DOHH2 (cell line): ENCODE results near the gene PPARA.
A peak's percentile ranks its signal among the peaks of the same experiment; 100 is the strongest.

Source experiments
- H3F3A ChIP-seq: fragments of 200-600 bp; sonication (generic), shearing (Covaris generic); 2 replicates; pipeline ENCODE4 v1.6.0; 2016; ENCODE audit warnings: antibody characterized with exemption, mild to moderate bottlenecking; ENCODE audit not compliant: control insufficient read depth, insufficient read depth
- H3K27ac ChIP-seq: fragments of 200-600 bp; sonication (generic); 2 replicates; pipeline ENCODE4 v1.5.1; 2014; ENCODE audit warnings: low read depth, mild to moderate bottlenecking, low read length, moderate library complexity
- H3K27me3 ChIP-seq: fragments of 200-600 bp; sonication (generic); 2 replicates; pipeline ENCODE4 v1.6.1; 2014; ENCODE audit warnings: mild to moderate bottlenecking, low read length, mixed read lengths; ENCODE audit not compliant: control insufficient read depth
- H3K36me3 ChIP-seq: fragments of 200-600 bp; sonication (generic); 2 replicates; pipeline ENCODE4 v1.6.1; 2014; ENCODE audit warnings: mild to moderate bottlenecking, low read length, moderate library complexity, mixed read lengths; ENCODE audit not compliant: control insufficient read depth
- H3K4me1 ChIP-seq: fragments of 200-600 bp; sonication (generic); 2 replicates; pipeline ENCODE4 v1.6.1; 2014; ENCODE audit warnings: mild to moderate bottlenecking, low read length, mixed read lengths; ENCODE audit not compliant: control insufficient read depth
- H3K4me2 ChIP-seq: fragments of 200-600 bp; sonication (generic); 2 replicates; pipeline ENCODE4 v1.6.0; 2014; ENCODE audit warnings: mild to moderate bottlenecking, low read length, moderate library complexity
- H3K4me3 ChIP-seq: fragments of 200-600 bp; sonication (generic); 2 replicates; pipeline ENCODE4 v1.5.1; 2014; ENCODE audit warnings: mild to moderate bottlenecking, low read length, mixed read lengths
- H3K79me2 ChIP-seq: fragments of 200-600 bp; sonication (generic); 2 replicates; pipeline ENCODE4 v1.6.1; 2014; ENCODE audit warnings: mild to moderate bottlenecking, low read length, mixed read lengths; ENCODE audit not compliant: control insufficient read depth
- H3K9me2 ChIP-seq: fragments of 200-600 bp; sonication (generic); replicated peaks from 2 replicates; pipeline ENCODE4 v1.6.1; 2014; ENCODE audit warnings: mild to moderate bottlenecking, low read length, mixed read lengths; ENCODE audit not compliant: control insufficient read depth
- H3K9me3 ChIP-seq: fragments of 200-600 bp; sonication (generic); 2 replicates; pipeline ENCODE4 v1.6.1; 2014; ENCODE audit warnings: antibody characterized with exemption, low read length, mixed read lengths; ENCODE audit not compliant: control insufficient read depth, insufficient read depth
- H4K20me1 ChIP-seq: fragments of 200-600 bp; sonication (generic); 2 replicates; pipeline ENCODE4 v1.6.0; 2014; ENCODE audit warnings: low read depth, mild to moderate bottlenecking, antibody characterized with exemption, low read length, moderate library complexity; ENCODE audit not compliant: control insufficient read depth, insufficient read depth
- EZH2phosphoT487 ChIP-seq: fragments of 200-600 bp; sonication (generic); IDR thresholded peaks from 2 replicates; pipeline ENCODE4 v1.6.1; 2017; ENCODE audit warnings: borderline replicate concordance, mild to moderate bottlenecking, antibody characterized with exemption, low read length, moderate library complexity, mixed read lengths
- TF ChIP-seq, protein P1 (sequence below): fragments of 200-600 bp; sonication (generic); IDR thresholded peaks from one replicate; pipeline ENCODE4 v1.5.1; 2014; ENCODE audit warnings: antibody characterized with exemption, mild to moderate bottlenecking, low read depth, low read length; ENCODE audit not compliant: poor library complexity, severe bottlenecking

The PPARA gene

DNA sequence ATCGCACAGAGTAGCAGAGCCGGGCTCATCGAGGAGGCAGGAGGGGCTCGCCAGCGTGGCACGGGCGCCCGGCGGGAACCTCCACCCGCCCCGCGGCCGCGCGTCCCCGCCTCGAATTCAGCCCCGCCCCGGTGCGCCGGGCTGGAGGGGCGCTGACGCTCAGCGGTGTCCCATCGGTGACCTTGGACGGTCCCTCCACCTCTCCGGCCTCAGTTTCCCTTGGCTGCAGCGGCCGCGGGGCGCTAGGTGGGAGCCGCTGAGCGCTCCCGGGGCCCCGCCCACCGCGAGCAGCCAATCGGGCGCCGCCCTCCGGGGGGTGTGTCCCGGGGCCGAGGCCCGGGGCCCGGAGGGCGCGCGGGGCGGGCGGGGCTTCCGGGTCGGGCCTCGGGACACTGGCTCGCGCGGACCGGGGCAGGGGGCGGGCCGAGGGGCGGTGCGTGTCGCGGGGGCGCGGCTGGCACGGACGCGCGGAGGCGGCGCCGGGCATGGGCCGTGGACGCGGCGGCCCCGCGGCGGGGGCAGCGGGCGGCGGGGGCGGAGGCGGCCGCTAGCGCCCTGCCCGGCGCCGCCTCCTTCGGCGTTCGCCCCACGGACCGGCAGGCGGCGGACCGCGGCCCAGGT lies at the start of gene PPARA:
PPARA (plus strand) TSS at position 493 of the 621 bp plus-strand sequence. CDS start 47,858 bp downstream, outside the sequence.
- H3K79me2 ChIP-seq: peaks cover 3% of the 10 kb centered on the region; the same call in 1 of the 2 replicates
- no peak within 1 kb of the TSS for H3K27ac ChIP-seq
- peaks cover 54% of the 10 kb centered on the region for H3K27me3 ChIP-seq
- H3K4me2 ChIP-seq: peak within 1 kb of the TSS; percentile 98
- TF ChIP-seq EZH2phosphoT487: no peak
- TF ChIP-seq, protein P1, sequence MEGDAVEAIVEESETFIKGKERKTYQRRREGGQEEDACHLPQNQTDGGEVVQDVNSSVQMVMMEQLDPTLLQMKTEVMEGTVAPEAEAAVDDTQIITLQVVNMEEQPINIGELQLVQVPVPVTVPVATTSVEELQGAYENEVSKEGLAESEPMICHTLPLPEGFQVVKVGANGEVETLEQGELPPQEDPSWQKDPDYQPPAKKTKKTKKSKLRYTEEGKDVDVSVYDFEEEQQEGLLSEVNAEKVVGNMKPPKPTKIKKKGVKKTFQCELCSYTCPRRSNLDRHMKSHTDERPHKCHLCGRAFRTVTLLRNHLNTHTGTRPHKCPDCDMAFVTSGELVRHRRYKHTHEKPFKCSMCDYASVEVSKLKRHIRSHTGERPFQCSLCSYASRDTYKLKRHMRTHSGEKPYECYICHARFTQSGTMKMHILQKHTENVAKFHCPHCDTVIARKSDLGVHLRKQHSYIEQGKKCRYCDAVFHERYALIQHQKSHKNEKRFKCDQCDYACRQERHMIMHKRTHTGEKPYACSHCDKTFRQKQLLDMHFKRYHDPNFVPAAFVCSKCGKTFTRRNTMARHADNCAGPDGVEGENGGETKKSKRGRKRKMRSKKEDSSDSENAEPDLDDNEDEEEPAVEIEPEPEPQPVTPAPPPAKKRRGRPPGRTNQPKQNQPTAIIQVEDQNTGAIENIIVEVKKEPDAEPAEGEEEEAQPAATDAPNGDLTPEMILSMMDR: no peak
- peak within 1 kb of the TSS; percentile 88 for H3K4me3 ChIP-seq
- no peaks in the 10 kb centered on the region for H3K9me3 ChIP-seq
- no peaks in the 10 kb centered on the region for H3K9me2 ChIP-seq
- H3K36me3 ChIP-seq: peaks cover 2% of the 10 kb centered on the region; the same call in 1 of the 2 replicates
- H4K20me1 ChIP-seq: peaks cover 4% of the 10 kb centered on the region; the same call in 1 of the 2 replicates
- peaks cover 10% of the 10 kb centered on the region for H3F3A ChIP-seq
- H3K4me1 ChIP-seq: peaks cover 21% of the 10 kb centered on the region

DNA sequence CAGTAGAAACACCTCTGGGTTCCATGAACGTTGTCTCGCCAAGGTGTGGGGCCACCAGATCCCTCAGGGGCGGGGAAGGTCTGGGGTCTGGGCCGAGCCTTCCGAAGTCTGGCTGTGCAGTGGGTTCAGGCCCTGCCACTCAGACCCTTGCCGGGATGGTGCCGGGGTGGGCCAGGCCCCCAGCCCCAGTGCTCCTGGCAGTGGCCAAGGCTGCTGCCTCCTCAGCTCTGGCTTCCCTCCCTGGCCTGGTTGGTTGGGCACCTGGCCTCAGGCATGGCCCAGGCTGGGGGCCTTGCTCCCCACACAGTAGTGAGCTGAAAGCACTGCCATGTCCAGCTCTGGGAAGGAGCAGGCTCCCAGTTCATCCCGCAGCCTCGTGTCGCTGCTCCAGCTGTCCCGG lies 48.2 kb upstream of the PPARA start:
- TF ChIP-seq, protein P1: no peak
- TF ChIP-seq EZH2phosphoT487: no peak
- no peaks in the 10 kb centered on the region for H3K9me3 ChIP-seq
- H3F3A ChIP-seq: no peaks in the 10 kb centered on the region
- H3K4me1 ChIP-seq: no peaks in the 10 kb centered on the region
- no peaks in the 10 kb centered on the region for H4K20me1 ChIP-seq
- H3K9me2 ChIP-seq: no peaks in the 10 kb centered on the region
- no peaks in the 10 kb centered on the region for H3K79me2 ChIP-seq
- H3K36me3 ChIP-seq: no peaks in the 10 kb centered on the region
- H3K27me3 ChIP-seq: no peaks in the 10 kb centered on the region
- H3K27ac ChIP-seq: no peak overlapping the region
- no peak overlapping the region for H3K4me3 ChIP-seq
- no peak overlapping the region for H3K4me2 ChIP-seq

DNA sequence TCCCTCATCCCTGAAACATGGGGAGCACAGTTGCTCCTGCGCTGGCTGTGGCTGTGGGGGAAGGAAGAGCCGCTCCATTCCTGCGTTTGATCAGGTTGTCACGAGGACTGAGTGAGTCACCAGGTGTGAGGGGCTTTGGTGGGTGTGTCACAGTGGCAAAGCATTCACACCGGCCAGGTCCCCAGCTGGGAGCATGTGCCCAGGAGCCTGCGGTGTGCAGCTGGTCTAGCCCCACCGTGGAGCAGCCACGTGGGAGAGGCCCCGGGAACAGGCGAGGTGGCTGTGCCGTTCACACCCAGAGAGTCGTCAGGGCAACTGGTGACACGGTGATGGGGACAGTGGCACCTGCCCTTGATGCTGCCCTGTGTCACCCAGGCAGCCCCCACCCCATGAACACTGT lies 47.6 kb upstream of the PPARA start:
- no peak overlapping the region for H3K27ac ChIP-seq
- TF ChIP-seq EZH2phosphoT487: no peak
- TF ChIP-seq, protein P1: no peak
- no peaks in the 10 kb centered on the region for H4K20me1 ChIP-seq
- no peaks in the 10 kb centered on the region for H3K4me1 ChIP-seq
- no peaks in the 10 kb centered on the region for H3K36me3 ChIP-seq
- no peak overlapping the region for H3K4me3 ChIP-seq
- H3K9me2 ChIP-seq: no peaks in the 10 kb centered on the region
- no peak overlapping the region for H3K4me2 ChIP-seq
- no peaks in the 10 kb centered on the region for H3F3A ChIP-seq
- H3K27me3 ChIP-seq: no peaks in the 10 kb centered on the region
- no peaks in the 10 kb centered on the region for H3K79me2 ChIP-seq
- H3K9me3 ChIP-seq: no peaks in the 10 kb centered on the region
